Aorta (tissue), 5 donors: ENCODE results near the gene ACTL8. TPM values are rescaled to one million over a fixed set of nuclear protein-coding genes. Genes with fewer than 3 reads are reported as not detected.
A peak's percentile ranks its signal among the peaks of the same experiment; 100 is the strongest.

Experiments used
- ATAC-seq: fragments of 200-7000 bp; cut with Tn5 transposase; one replicate; pipeline ENCODE4 v1.9.1; 2022; ENCODE audit warnings: moderate library complexity; ENCODE audit not compliant: low FRiP score
- DNase-seq, 2 donors: peaks; one replicate each; pipeline ENCODE4 v3.0.0-alpha.2; 2020
- H3K27ac ChIP-seq, 2 donors: one replicate each; pipeline ENCODE4 v1.5.1; 2013; ENCODE audit warnings: low read length in 2 of 2, mild to moderate bottlenecking in 2 of 2, moderate library complexity in 2 of 2, control low read depth in 1 of 2, inconsistent platforms in 1 of 2, low read depth in 1 of 2
- H3K27me3 ChIP-seq, 2 donors: one replicate each; pipeline ENCODE4 v1.6.1; 2013; ENCODE audit warnings: control low read depth in 1 of 2, low read length in 1 of 2, mild to moderate bottlenecking in 1 of 2, moderate library complexity in 1 of 2; ENCODE audit not compliant: insufficient read depth in 2 of 2, control insufficient read depth in 1 of 2
- H3K36me3 ChIP-seq, 2 donors: one replicate each; pipeline ENCODE4 v1.6.1; 2013; ENCODE audit warnings: control low read depth in 1 of 2, low read length in 1 of 2, mild to moderate bottlenecking in 1 of 2; ENCODE audit not compliant: insufficient read depth in 2 of 2, control insufficient read depth in 1 of 2
- H3K4me1 ChIP-seq, 2 donors: one replicate each; pipeline ENCODE4 v1.6.1; 2013; ENCODE audit warnings: low read length in 2 of 2, control low read depth in 1 of 2, mild to moderate bottlenecking in 1 of 2, moderate library complexity in 1 of 2; ENCODE audit not compliant: insufficient read depth in 2 of 2, control insufficient read depth in 1 of 2
- H3K4me3 ChIP-seq, 2 donors: one replicate each; pipeline ENCODE4 v1.5.1; 2013; ENCODE audit warnings: low read length in 2 of 2, control low read depth in 1 of 2, mild to moderate bottlenecking in 1 of 2
- H3K9me3 ChIP-seq: one replicate; pipeline ENCODE4 v1.6.1; 2013; ENCODE audit warnings: mild to moderate bottlenecking, low read length; ENCODE audit not compliant: control insufficient read depth
- WGBS, 2 donors: extraction: QIAGEN DNeasy Blood & Tissue Kit; methylation state at CpG; one replicate each; pipeline ENCODE4 v1.1.7; 2013; 5-methylcytosine and 5-hydroxymethylcytosine counted together
- intact Hi-C, 2 donors: fragments of 100-400 bp; cut with DNase I; formaldehyde crosslinking; loops; one replicate each; pipeline versions ENCODE4 v1.14.2 to v1.15.0; 2022
- long read RNA-seq, 2 donors: library from polyadenylated mRNA; unstranded; transcript quantifications; one replicate each; pipeline ENCODE4 v2.0.0, GENCODE V29; 2020 to 2021
- polyA plus RNA-seq, 2 donors: library from polyadenylated mRNA; stranded (reverse); fragments of 200-250 nt; gene quantifications; one replicate each; pipeline ENCODE4 v1.2.3, GENCODE V29; 2013
- total RNA-seq, 2 donors: library from RNA; stranded (reverse); fragmentation: NEBNext Ultra II Directional; extraction: Animal tissue kit (Norgen Biotek cat#: 25700); gene quantifications; one replicate each; pipeline ENCODE4 v1.2.1, GENCODE V29; 2021
- donor health status: healthy with polysubstance abuse.
- donor health status: Bipolar disorder and iron deficiency.
- donor health status: DM: no; HTN: no; CAD: no.
- donor health status: DM: no; HTN: no; CAD: no.
- donor health status: DM: yes; HTN: yes; CAD: no.

Gene ACTL8
- total RNA-seq = not detected
- polyA plus RNA-seq = not detected
- long read RNA-seq, donor 1 = 0 reads
- long read RNA-seq, donor 2 = 0 reads

- peaks cover 16% of the 10 kb centered on the region for H3K9me3 ChIP-seq
Observed at GRCh38 chr1:17755120-17755519, at the start of gene ACTL8. ACTL8 (plus strand) TSS chr1:17755333; CDS start chr1:17823009, 67,676 bp downstream.

GRCh38 chr1:17706445-17706844 lies 48.7 kb upstream of the ACTL8 start:
- WGBS, 2 donors = 73 to 74% methylated on average over 10 of the region's 10 CpGs
- intact Hi-C loops = no loop called here

More at GRCh38 chr1:17755120-17755519, at the start of gene ACTL8:
- ATAC-seq (no peak), DNase-seq (no peak)
- H3K27ac ChIP-seq = no peak within 1 kb of the TSS
- H3K4me3 ChIP-seq = no peak within 1 kb of the TSS
- no peaks in the 10 kb centered on the region for H3K36me3 ChIP-seq
- H3K27me3 ChIP-seq = no peaks in the 10 kb centered on the region
- WGBS, 2 donors = 62% methylated on average over 12 of the region's 12 CpGs
- no peaks in the 10 kb centered on the region for H3K4me1 ChIP-seq
- intact Hi-C loops = loop anchor here in 1 of 2 donors (10.0 kb wide), 1 partner anchor 60 kb away; no protein-coding TSS in a partner anchor

GRCh38 chr1:17709981-17710380 lies 45.2 kb upstream of the ACTL8 start:
- ATAC-seq = no peak
- intact Hi-C loops = no loop called here

More at GRCh38 chr1:17706445-17706844, 48.7 kb upstream of the ACTL8 start:
- no peak overlapping the region for H3K4me3 ChIP-seq
- H3K27ac ChIP-seq = no peak overlapping the region
- peaks cover 4% of the 10 kb centered on the region for H3K9me3 ChIP-seq
- no peaks in the 10 kb centered on the region for H3K4me1 ChIP-seq
- H3K27me3 ChIP-seq = no peaks in the 10 kb centered on the region
- no peaks in the 10 kb centered on the region for H3K36me3 ChIP-seq
- no peak for DNase-seq
- no peak for ATAC-seq

GRCh38 chr1:17710889-17711576 lies 44.1 kb upstream of the ACTL8 start:
- Histone ChIP-seq H3K4me1 (no peaks in the 10 kb centered on the region), H3K27me3 (no peaks in the 10 kb centered on the region), H3K36me3 (no peaks in the 10 kb centered on the region), H3K4me3 (no peak overlapping the region), H3K27ac (no peak overlapping the region), H3K9me3 (peaks cover 4% of the 10 kb centered on the region)
- ATAC-seq (no peak), DNase-seq (no peak)
- WGBS, 2 donors = 66 to 75% methylated on average over 4 of the region's 4 CpGs
- intact Hi-C loops = no loop called here

More at GRCh38 chr1:17709981-17710380, 45.2 kb upstream of the ACTL8 start:
- Histone ChIP-seq H3K4me1 (no peaks in the 10 kb centered on the region), H3K27me3 (no peaks in the 10 kb centered on the region), H3K27ac (no peak overlapping the region), H3K4me3 (no peak overlapping the region), H3K36me3 (no peaks in the 10 kb centered on the region), H3K9me3 (peaks cover 4% of the 10 kb centered on the region)
- no peak for DNase-seq
- 84 to 90% methylated on average over 3 of the region's 3 CpGs for WGBS, 2 donors

- no peaks in the 10 kb centered on the region for H3K27me3 ChIP-seq
- DNase-seq = no peak
- no peaks in the 10 kb centered on the region for H3K4me1 ChIP-seq
- no peaks in the 10 kb centered on the region for H3K36me3 ChIP-seq
- no peak overlapping the region for H3K27ac ChIP-seq
- H3K9me3 ChIP-seq = peaks cover 4% of the 10 kb centered on the region
- no peak for ATAC-seq
- intact Hi-C loops = no loop called here
- no peak overlapping the region for H3K4me3 ChIP-seq
Observed at GRCh38 chr1:17711577-17711910, 43.6 kb upstream of the ACTL8 start.

GRCh38 chr1:17711941-17712340 lies 43.2 kb upstream of the ACTL8 start:
- ATAC-seq (no peak), DNase-seq (no peak)
- Histone ChIP-seq H3K4me1 (no peaks in the 10 kb centered on the region), H3K27ac (no peak overlapping the region), H3K27me3 (no peaks in the 10 kb centered on the region), H3K9me3 (peaks cover 4% of the 10 kb centered on the region), H3K4me3 (no peak overlapping the region), H3K36me3 (no peaks in the 10 kb centered on the region)
- intact Hi-C loops = no loop called here
- 71 to 72% methylated on average over 5 of the region's 5 CpGs for WGBS, 2 donors

- ATAC-seq (no peak), DNase-seq (no peak)
- Histone ChIP-seq H3K9me3 (peaks cover 4% of the 10 kb centered on the region), H3K4me3 (no peak overlapping the region), H3K36me3 (no peaks in the 10 kb centered on the region), H3K4me1 (no peaks in the 10 kb centered on the region), H3K27ac (no peak overlapping the region), H3K27me3 (no peaks in the 10 kb centered on the region)
- intact Hi-C loops = no loop called here
- WGBS, 2 donors = 76 to 80% methylated on average over 5 of the region's 5 CpGs
Observed at GRCh38 chr1:17713993-17714392, 41.1 kb upstream of the ACTL8 start.

GRCh38 chr1:17717594-17718535 lies 37.3 kb upstream of the ACTL8 start:
- DNase-seq = no peak

More at GRCh38 chr1:17717594-17718535, 37.3 kb upstream of the ACTL8 start:
- Histone ChIP-seq H3K4me1 (no peaks in the 10 kb centered on the region), H3K36me3 (no peaks in the 10 kb centered on the region), H3K27me3 (no peaks in the 10 kb centered on the region), H3K27ac (no peak overlapping the region), H3K9me3 (no peaks in the 10 kb centered on the region), H3K4me3 (no peak overlapping the region)
- intact Hi-C loops = no loop called here
- peak; percentile 14 for ATAC-seq
- WGBS, 2 donors = 67 to 73% methylated on average over 25 of the region's 25 CpGs
